ENCODE results near the gene YBX3. TPM values are rescaled to one million over a fixed set of nuclear protein-coding genes. Genes with fewer than 3 reads are reported as not detected.

The YBX3 gene
- polyA plus RNA-seq, 4 donors = 61.3 to 183 (median 98.4) TPM

GRCh38 chr12:10719482-10719881, 3.6 kb downstream of the YBX3 start:
- peaks cover 0 to 9% (median 5%) of the 10 kb centered on the region in 3 donors for H3K4me1 ChIP-seq (ENCODE audit: control insufficient read depth in 3 of 3, insufficient read depth in 2 of 3, low read depth in 1 of 3, low read length in 2 of 3)
- H3K27me3 ChIP-seq (ENCODE audit: control insufficient read depth in 3 of 3, insufficient read depth in 3 of 3, low read length in 3 of 3) = no peaks in the 10 kb centered on the region
- no peak overlapping the region for H3K4me3 ChIP-seq (ENCODE audit: low read depth in 1 of 3, low read length in 3 of 3)
- DNase-seq (peak in 1 of 2 donors; percentile 1), FAIRE-seq (no peak)
- no peak overlapping the region for H3K27ac ChIP-seq (ENCODE audit: low read depth in 1 of 3, low read length in 2 of 3)
- H3K36me3 ChIP-seq (ENCODE audit: control insufficient read depth in 3 of 3, insufficient read depth in 2 of 3, low read depth in 1 of 3, low read length in 3 of 3) = peaks cover 0 to 11% (median 0%) of the 10 kb centered on the region in 3 donors
- 61 to 64% (median 62%) methylated on average over 4 of the region's 4 CpGs for WGBS, 3 donors
- H3K9me3 ChIP-seq (ENCODE audit: control insufficient read depth in 2 of 2, insufficient read depth in 1 of 2, low read depth in 1 of 2, low read length in 1 of 2) = no peaks in the 10 kb centered on the region

GRCh38 chr12:10718279-10718821, 4.8 kb downstream of the YBX3 start:
- Histone ChIP-seq H3K27ac (ENCODE audit: low read depth in 1 of 3, low read length in 2 of 3) (peak overlapping the region in 1 of 3 donors; percentile 19), H3K4me3 (ENCODE audit: low read depth in 1 of 3, low read length in 3 of 3) (no peak overlapping the region), H3K27me3 (ENCODE audit: control insufficient read depth in 3 of 3, insufficient read depth in 3 of 3, low read length in 3 of 3) (no peaks in the 10 kb centered on the region), H3K9me3 (ENCODE audit: control insufficient read depth in 2 of 2, insufficient read depth in 1 of 2, low read depth in 1 of 2, low read length in 1 of 2) (no peaks in the 10 kb centered on the region), H3K4me1 (ENCODE audit: control insufficient read depth in 3 of 3, insufficient read depth in 2 of 3, low read depth in 1 of 3, low read length in 2 of 3) (peaks cover 0 to 9% (median 2%) of the 10 kb centered on the region in 3 donors), H3K36me3 (ENCODE audit: control insufficient read depth in 3 of 3, insufficient read depth in 2 of 3, low read depth in 1 of 3, low read length in 3 of 3) (peaks cover 0 to 11% (median 0%) of the 10 kb centered on the region in 3 donors)
- DNase-seq (peak in 1 of 2 donors; percentile 16), FAIRE-seq (no peak)
- 51 to 72% (median 68%) methylated on average over 4 of the region's 4 CpGs for WGBS, 3 donors

- Histone ChIP-seq H3K27ac (ENCODE audit: low read depth in 1 of 3, low read length in 2 of 3) (peak overlapping the region in 1 of 3 donors; percentile 15), H3K4me1 (ENCODE audit: control insufficient read depth in 3 of 3, insufficient read depth in 2 of 3, low read depth in 1 of 3, low read length in 2 of 3) (peaks cover 0 to 9% (median 2%) of the 10 kb centered on the region in 3 donors), H3K9me3 (ENCODE audit: control insufficient read depth in 2 of 2, insufficient read depth in 1 of 2, low read depth in 1 of 2, low read length in 1 of 2) (no peaks in the 10 kb centered on the region), H3K36me3 (ENCODE audit: control insufficient read depth in 3 of 3, insufficient read depth in 2 of 3, low read depth in 1 of 3, low read length in 3 of 3) (peaks cover 0 to 14% (median 2%) of the 10 kb centered on the region in 3 donors), H3K27me3 (ENCODE audit: control insufficient read depth in 3 of 3, insufficient read depth in 3 of 3, low read length in 3 of 3) (no peaks in the 10 kb centered on the region), H3K4me3 (ENCODE audit: low read depth in 1 of 3, low read length in 3 of 3) (no peak overlapping the region)
- DNase-seq (no peak), FAIRE-seq (no peak)
- 57 to 72% (median 71%) methylated on average over 2 of the region's 2 CpGs for WGBS, 3 donors
Measured at GRCh38 chr12:10717410-10717809, 5.7 kb downstream of the YBX3 start.

GRCh38 chr12:10716704-10717315, 6.3 kb downstream of the YBX3 start:
- Histone ChIP-seq H3K36me3 (ENCODE audit: control insufficient read depth in 3 of 3, insufficient read depth in 2 of 3, low read depth in 1 of 3, low read length in 3 of 3) (peaks cover 0 to 14% (median 5%) of the 10 kb centered on the region in 3 donors), H3K9me3 (ENCODE audit: control insufficient read depth in 2 of 2, insufficient read depth in 1 of 2, low read depth in 1 of 2, low read length in 1 of 2) (no peaks in the 10 kb centered on the region), H3K27me3 (ENCODE audit: control insufficient read depth in 3 of 3, insufficient read depth in 3 of 3, low read length in 3 of 3) (no peaks in the 10 kb centered on the region), H3K4me1 (ENCODE audit: control insufficient read depth in 3 of 3, insufficient read depth in 2 of 3, low read depth in 1 of 3, low read length in 2 of 3) (peaks cover 0 to 9% (median 2%) of the 10 kb centered on the region in 3 donors), H3K4me3 (ENCODE audit: low read depth in 1 of 3, low read length in 3 of 3) (no peak overlapping the region), H3K27ac (ENCODE audit: low read depth in 1 of 3, low read length in 2 of 3) (peak overlapping the region in 1 of 3 donors; percentile 48)
- FAIRE-seq (no peak), DNase-seq (peak; percentile 5 to 30)
- 44 to 59% (median 54%) methylated on average over 6 of the region's 6 CpGs for WGBS, 3 donors

GRCh38 chr12:10716277-10716676, 6.8 kb downstream of the YBX3 start:
- Histone ChIP-seq H3K27ac (ENCODE audit: low read depth in 1 of 3, low read length in 2 of 3) (peak overlapping the region in 1 of 3 donors; percentile 53), H3K4me1 (ENCODE audit: control insufficient read depth in 3 of 3, insufficient read depth in 2 of 3, low read depth in 1 of 3, low read length in 2 of 3) (peaks cover 0 to 9% (median 2%) of the 10 kb centered on the region in 3 donors), H3K27me3 (ENCODE audit: control insufficient read depth in 3 of 3, insufficient read depth in 3 of 3, low read length in 3 of 3) (no peaks in the 10 kb centered on the region), H3K4me3 (ENCODE audit: low read depth in 1 of 3, low read length in 3 of 3) (no peak overlapping the region), H3K36me3 (ENCODE audit: control insufficient read depth in 3 of 3, insufficient read depth in 2 of 3, low read depth in 1 of 3, low read length in 3 of 3) (peaks cover 0 to 14% (median 5%) of the 10 kb centered on the region in 3 donors), H3K9me3 (ENCODE audit: control insufficient read depth in 2 of 2, insufficient read depth in 1 of 2, low read depth in 1 of 2, low read length in 1 of 2) (no peaks in the 10 kb centered on the region)
- WGBS, 3 donors = 65 to 84% (median 80%) methylated on average over 4 of the region's 4 CpGs
- DNase-seq (no peak), FAIRE-seq (no peak)

GRCh38 chr12:10715491-10715890, 7.6 kb downstream of the YBX3 start:
- no peak for DNase-seq
- FAIRE-seq = no peak
- H3K4me1 ChIP-seq (ENCODE audit: control insufficient read depth in 3 of 3, insufficient read depth in 2 of 3, low read depth in 1 of 3, low read length in 2 of 3) = peaks cover 0 to 6% (median 2%) of the 10 kb centered on the region in 3 donors
- peaks cover 0 to 14% (median 5%) of the 10 kb centered on the region in 3 donors for H3K36me3 ChIP-seq (ENCODE audit: control insufficient read depth in 3 of 3, insufficient read depth in 2 of 3, low read depth in 1 of 3, low read length in 3 of 3)
- H3K27me3 ChIP-seq (ENCODE audit: control insufficient read depth in 3 of 3, insufficient read depth in 3 of 3, low read length in 3 of 3) = no peaks in the 10 kb centered on the region
- H3K9me3 ChIP-seq (ENCODE audit: control insufficient read depth in 2 of 2, insufficient read depth in 1 of 2, low read depth in 1 of 2, low read length in 1 of 2) = no peaks in the 10 kb centered on the region
- 87 to 89% (median 88%) methylated on average over 6 of the region's 6 CpGs for WGBS, 3 donors
- no peak overlapping the region for H3K4me3 ChIP-seq (ENCODE audit: low read depth in 1 of 3, low read length in 3 of 3)
- H3K27ac ChIP-seq (ENCODE audit: low read depth in 1 of 3, low read length in 2 of 3) = no peak overlapping the region

GRCh38 chr12:10709808-10710207, 13.3 kb downstream of the YBX3 start:
- H3K4me1 ChIP-seq (ENCODE audit: control insufficient read depth in 3 of 3, insufficient read depth in 2 of 3, low read depth in 1 of 3, low read length in 2 of 3) = no peaks in the 10 kb centered on the region
- no peak for DNase-seq
- H3K4me3 ChIP-seq (ENCODE audit: low read depth in 1 of 3, low read length in 3 of 3) = no peak overlapping the region
- no peak for FAIRE-seq
- H3K36me3 ChIP-seq (ENCODE audit: control insufficient read depth in 3 of 3, insufficient read depth in 2 of 3, low read depth in 1 of 3, low read length in 3 of 3) = peaks cover 0 to 13% (median 9%) of the 10 kb centered on the region in 3 donors
- no peak overlapping the region for H3K27ac ChIP-seq (ENCODE audit: low read depth in 1 of 3, low read length in 2 of 3)
- WGBS, 3 donors = 93 to 95% (median 93%) methylated on average over 16 of the region's 16 CpGs
- no peaks in the 10 kb centered on the region for H3K9me3 ChIP-seq (ENCODE audit: control insufficient read depth in 2 of 2, insufficient read depth in 1 of 2, low read depth in 1 of 2, low read length in 1 of 2)
- no peaks in the 10 kb centered on the region for H3K27me3 ChIP-seq (ENCODE audit: control insufficient read depth in 3 of 3, insufficient read depth in 3 of 3, low read length in 3 of 3)

- Histone ChIP-seq H3K4me1 (ENCODE audit: control insufficient read depth in 3 of 3, insufficient read depth in 2 of 3, low read depth in 1 of 3, low read length in 2 of 3) (no peaks in the 10 kb centered on the region), H3K9me3 (ENCODE audit: control insufficient read depth in 2 of 2, insufficient read depth in 1 of 2, low read depth in 1 of 2, low read length in 1 of 2) (no peaks in the 10 kb centered on the region), H3K36me3 (ENCODE audit: control insufficient read depth in 3 of 3, insufficient read depth in 2 of 3, low read depth in 1 of 3, low read length in 3 of 3) (peaks cover 0 to 12% (median 9%) of the 10 kb centered on the region in 3 donors), H3K4me3 (ENCODE audit: low read depth in 1 of 3, low read length in 3 of 3) (no peak overlapping the region), H3K27ac (ENCODE audit: low read depth in 1 of 3, low read length in 2 of 3) (no peak overlapping the region), H3K27me3 (ENCODE audit: control insufficient read depth in 3 of 3, insufficient read depth in 3 of 3, low read length in 3 of 3) (no peaks in the 10 kb centered on the region)
- DNase-seq (no peak), FAIRE-seq (no peak)
- WGBS, 3 donors = 87 to 95% (median 95%) methylated on average over 4 of the region's 4 CpGs
Measured at GRCh38 chr12:10708862-10709261, 14.3 kb downstream of the YBX3 start.
